HEK293 (cell line): ENCODE results near the gene EDEM3.

Experiments used
- CTCF ChIA-PET: fragments of 350-600 bp; formaldehyde crosslinking; extraction: SDS; loops from one replicate; lab custom pipeline; 2021; ENCODE audit warnings: antibody characterized with exemption; lab: Yijun Ruan, JAX
- POLR2A ChIA-PET: fragments of 300-600 bp; formaldehyde crosslinking; extraction: SDS; loops from one replicate; lab custom pipeline; 2020; ENCODE audit warnings: antibody characterized with exemption, inconsistent platforms; lab: Yijun Ruan, JAX
- H3K27ac ChIP-seq: fragments of 200-500 bp; sonication (Bioruptor generic); 2 replicates; pipeline ENCODE4 v1.5.1; 2014; ENCODE audit warnings: low read depth, low read length, control low read depth, inconsistent platforms; ENCODE audit errors: extremely low read depth
- H3K36me3 ChIP-seq, 2 experiments: fragments of 200-500 bp in 1 of 2; sonication (Bioruptor generic) in 1 of 2; 1 replicate in 1 of 2; 2 replicates in 1 of 2; pipeline ENCODE4 v1.5.1; 2014 to 2017; ENCODE audit warnings: inconsistent platforms in 2 of 2, low read length in 2 of 2; ENCODE audit not compliant: control insufficient read depth in 2 of 2, insufficient read depth in 1 of 2
- H3K4me1 ChIP-seq: fragments of 200-500 bp; sonication (Bioruptor generic); 2 replicates; pipeline ENCODE4 v1.5.1; 2014; ENCODE audit warnings: mild to moderate bottlenecking, low read length, inconsistent platforms; ENCODE audit not compliant: control insufficient read depth, insufficient read depth
- H3K4me3 ChIP-seq: 2 replicates; pipeline ENCODE4 v1.5.1; 2011; ENCODE audit warnings: low read depth, mild to moderate bottlenecking, control low read depth, low read length, moderate library complexity
- H3K9me3 ChIP-seq: fragments of 200-500 bp; sonication (Bioruptor generic); 2 replicates; pipeline ENCODE4 v1.5.1; 2014; ENCODE audit warnings: low read depth, low read length, inconsistent platforms; ENCODE audit not compliant: control insufficient read depth, insufficient read depth
- GLI4 ChIP-seq: fragments of 450-650 bp; formaldehyde crosslinking; IDR thresholded peaks from 2 replicates; pipeline ENCODE4 v1.5.1; 2016; ENCODE audit warnings: missing biosample characterization, missing genetic modification characterization
- HIC1 ChIP-seq: fragments of 450-650 bp; formaldehyde crosslinking; IDR thresholded peaks from 2 replicates; pipeline ENCODE4 v1.5.1; 2016; ENCODE audit warnings: missing biosample characterization, missing genetic modification characterization
- HOXC10 ChIP-seq: sonication (generic); formaldehyde crosslinking; IDR thresholded peaks from 2 replicates; pipeline ENCODE4 v1.8.1; 2023; ENCODE audit warnings: mild to moderate bottlenecking, missing genetic modification reagents
- KLF8 ChIP-seq: fragments of 450-650 bp; formaldehyde crosslinking; IDR thresholded peaks from 2 replicates; pipeline ENCODE4 v1.5.1; 2016; ENCODE audit warnings: missing biosample characterization, missing genetic modification characterization
- PBX3 ChIP-seq: sonication (generic); formaldehyde crosslinking; IDR thresholded peaks from 2 replicates; pipeline ENCODE4 v1.8.1; 2022; ENCODE audit warnings: mild to moderate bottlenecking, moderate library complexity, missing genetic modification reagents
- SALL2 ChIP-seq: fragments of 450-650 bp; formaldehyde crosslinking; IDR thresholded peaks from 2 replicates; pipeline ENCODE4 v1.5.0; 2017; ENCODE audit warnings: missing biosample characterization, mild to moderate bottlenecking, missing genetic modification characterization, borderline replicate concordance
- SCRT1 ChIP-seq: fragments of 450-650 bp; formaldehyde crosslinking; IDR thresholded peaks from 2 replicates; pipeline ENCODE4 v1.5.1; 2016; ENCODE audit warnings: missing biosample characterization, missing genetic modification characterization, borderline replicate concordance
- ZBTB17 ChIP-seq: fragments of 450-650 bp; formaldehyde crosslinking; IDR thresholded peaks from 2 replicates; pipeline ENCODE4 v1.5.1; 2016; ENCODE audit warnings: missing biosample characterization, missing genetic modification characterization
- ZEB2 ChIP-seq: fragments of 450-650 bp; formaldehyde crosslinking; IDR thresholded peaks from 2 replicates; pipeline ENCODE4 v1.5.1; 2016; ENCODE audit warnings: missing biosample characterization, missing genetic modification characterization
- ZFP41 ChIP-seq: fragments of 450-650 bp; formaldehyde crosslinking; IDR thresholded peaks from 2 replicates; pipeline ENCODE4 v1.5.1; 2016; ENCODE audit warnings: missing biosample characterization, missing genetic modification characterization, borderline replicate concordance
- ZNF114 ChIP-seq: fragments of 450-650 bp; formaldehyde crosslinking; IDR thresholded peaks from 2 replicates; pipeline ENCODE4 v1.5.0; 2017; ENCODE audit warnings: missing biosample characterization, missing genetic modification characterization
- ZNF324 ChIP-seq: fragments of 450-650 bp; formaldehyde crosslinking; IDR thresholded peaks from 2 replicates; pipeline ENCODE4 v1.5.1; 2016; ENCODE audit warnings: missing biosample characterization, missing genetic modification characterization
- ZNF341 ChIP-seq: fragments of 450-650 bp; formaldehyde crosslinking; IDR thresholded peaks from 2 replicates; pipeline ENCODE4; 2016; ENCODE audit warnings: low read depth, missing biosample characterization, missing genetic modification characterization
- ZNF416 ChIP-seq: fragments of 450-650 bp; formaldehyde crosslinking; IDR thresholded peaks from 2 replicates; pipeline ENCODE4 v1.5.1; 2016; ENCODE audit warnings: missing biosample characterization, missing genetic modification characterization
- ZNF488 ChIP-seq: fragments of 450-650 bp; formaldehyde crosslinking; IDR thresholded peaks from 2 replicates; pipeline ENCODE4 v1.5.1; 2016; ENCODE audit warnings: missing biosample characterization, missing genetic modification characterization
- ZNF521 ChIP-seq: fragments of 450-650 bp; formaldehyde crosslinking; IDR thresholded peaks from 2 replicates; pipeline ENCODE4 v1.5.1; 2017; ENCODE audit warnings: missing biosample characterization, mild to moderate bottlenecking, missing genetic modification characterization
- ZNF621 ChIP-seq: fragments of 450-650 bp; formaldehyde crosslinking; IDR thresholded peaks from 2 replicates; pipeline ENCODE4 v1.5.1; 2017; ENCODE audit warnings: missing biosample characterization, missing genetic modification characterization
- ZNF639 ChIP-seq: fragments of 450-650 bp; formaldehyde crosslinking; IDR thresholded peaks from 2 replicates; pipeline ENCODE4 v1.5.1; 2016; ENCODE audit warnings: missing biosample characterization, missing genetic modification characterization
- ZNF658 ChIP-seq: fragments of 450-650 bp; formaldehyde crosslinking; IDR thresholded peaks from 2 replicates; pipeline ENCODE4; 2016; ENCODE audit warnings: missing biosample characterization, missing genetic modification characterization
- ZNF692 ChIP-seq: fragments of 450-650 bp; formaldehyde crosslinking; IDR thresholded peaks from 2 replicates; pipeline ENCODE4 v1.5.1; 2016; ENCODE audit warnings: missing biosample characterization, missing genetic modification characterization
- ZNF747 ChIP-seq: fragments of 450-650 bp; formaldehyde crosslinking; IDR thresholded peaks from 2 replicates; pipeline ENCODE4 v1.5.1; 2016; ENCODE audit warnings: missing biosample characterization, missing genetic modification characterization
- ZNF792 ChIP-seq: fragments of 450-650 bp; formaldehyde crosslinking; IDR thresholded peaks from 2 replicates; pipeline ENCODE4 v1.5.1; 2016; ENCODE audit warnings: missing biosample characterization, missing genetic modification characterization

EDEM3 gene

GRCh38 chr1:184708084-184708676 lies 46.5 kb downstream of the EDEM3 start (continued):
- no peak for TF ChIP-seq SCRT1 (tag by site-specific recombination)
- TF ChIP-seq ZEB2 (tag by site-specific recombination) = no peak
- no peak for TF ChIP-seq ZNF488 (tag by site-specific recombination)
- no peak for TF ChIP-seq HIC1 (tag by site-specific recombination)
- TF ChIP-seq ZNF114 (tag by site-specific recombination) = no peak
- TF ChIP-seq ZNF747 (tag by site-specific recombination) = no peak
- no peak for TF ChIP-seq ZFP41 (tag by site-specific recombination)

- POLR2A ChIA-PET = no interaction called here
- CTCF ChIA-PET = interaction anchor here (0.9 kb wide), 1 partner anchor 465 kb away, joined by 5 read pairs; no protein-coding TSS in a partner anchor
- H3K36me3 ChIP-seq = peaks cover 18 to 64% of the 10 kb centered on the region in 2 experiments
- no peak overlapping the region for H3K27ac ChIP-seq
- no peaks in the 10 kb centered on the region for H3K9me3 ChIP-seq
- no peak overlapping the region for H3K4me3 ChIP-seq
- TF ChIP-seq GLI4 (tag by site-specific recombination) (no peak), ZNF488 (tag by site-specific recombination) (no peak), HOXC10 (CRISPR knock-in tag) (no peak), ZNF416 (no peak), ZNF792 (no peak), ZNF639 (tag by site-specific recombination) (no peak), KLF8 (tag by site-specific recombination) (no peak), ZNF692 (tag by site-specific recombination) (no peak), SALL2 (tag by site-specific recombination) (no peak), ZNF341 (no peak), ZNF324 (tag by site-specific recombination) (no peak), ZNF621 (tag by site-specific recombination) (no peak), SCRT1 (tag by site-specific recombination) (no peak), ZNF658 (tag by site-specific recombination) (no peak), PBX3 (CRISPR knock-in tag) (no peak), ZNF521 (no peak), ZBTB17 (no peak)
- H3K4me1 ChIP-seq = no peaks in the 10 kb centered on the region
Observed at GRCh38 chr1:184705271-184705670, 49.4 kb downstream of the EDEM3 start.
